Trophoblast cell (in vitro differentiated cells and primary cell): ENCODE data around the gene ZNF224.

Source experiments
- DNase-seq, 2 donors: peaks; one replicate each; pipeline ENCODE4 v3.0.0-alpha.2; 2016
- H2AFZ ChIP-seq: 2 replicates; pipeline ENCODE4 v1.6.1; 2013; ENCODE audit warnings: low read length, moderate library complexity, mild to moderate bottlenecking; ENCODE audit not compliant: insufficient read depth, poor library complexity
- H2AK5ac ChIP-seq: 2 replicates; pipeline ENCODE4 v1.6.1; 2013; ENCODE audit warnings: mild to moderate bottlenecking, low read length
- H2BK120ac ChIP-seq: 2 replicates; pipeline ENCODE4 v1.6.1; 2013; ENCODE audit warnings: low read length, mild to moderate bottlenecking, moderate library complexity; ENCODE audit not compliant: insufficient read depth, poor library complexity
- H2BK12ac ChIP-seq: 2 replicates; pipeline ENCODE4 v1.6.1; 2013; ENCODE audit warnings: mild to moderate bottlenecking, low read length, moderate library complexity
- H2BK5ac ChIP-seq: 2 replicates; pipeline ENCODE4 v1.6.1; 2013; ENCODE audit warnings: low read length, low read depth, moderate library complexity, mild to moderate bottlenecking; ENCODE audit not compliant: poor library complexity
- H3K14ac ChIP-seq: 2 replicates; pipeline ENCODE4 v1.6.1; 2013; ENCODE audit warnings: mild to moderate bottlenecking, low read length
- H3K18ac ChIP-seq: 2 replicates; pipeline ENCODE4 v1.6.1; 2013; ENCODE audit warnings: mild to moderate bottlenecking, low read length
- H3K23ac ChIP-seq: 2 replicates; pipeline ENCODE4 v1.6.1; 2013; ENCODE audit warnings: low read length
- H3K27ac ChIP-seq: 2 replicates; pipeline ENCODE4 v1.5.1; 2013; ENCODE audit warnings: low read depth, mild to moderate bottlenecking, inconsistent platforms, low read length, moderate library complexity
- H3K27me3 ChIP-seq: 2 replicates; pipeline ENCODE4 v1.6.1; 2013; ENCODE audit warnings: inconsistent platforms, mild to moderate bottlenecking, low read length, moderate library complexity; ENCODE audit not compliant: insufficient read depth
- H3K36me3 ChIP-seq, 2 experiments: 1 replicate in 1 of 2; 2 replicates in 1 of 2; pipeline ENCODE4 v1.6.1; 2013; ENCODE audit warnings: low read length in 2 of 2, mild to moderate bottlenecking in 2 of 2, moderate library complexity in 1 of 2; ENCODE audit not compliant: insufficient read depth in 2 of 2, control insufficient read depth in 1 of 2
- H3K4ac ChIP-seq: 2 replicates; pipeline ENCODE4 v1.6.1; 2013; ENCODE audit warnings: low read depth, mild to moderate bottlenecking, low read length, moderate library complexity
- H3K4me1 ChIP-seq, 2 experiments: 1 replicate in 1 of 2; 2 replicates in 1 of 2; pipeline ENCODE4 v1.6.1; 2013; ENCODE audit warnings: low read length in 2 of 2, mild to moderate bottlenecking in 2 of 2, moderate library complexity in 1 of 2; ENCODE audit not compliant: insufficient read depth in 2 of 2, control insufficient read depth in 1 of 2
- H3K4me2 ChIP-seq: 2 replicates; pipeline ENCODE4 v1.6.1; 2013; ENCODE audit warnings: inconsistent platforms, mild to moderate bottlenecking, low read length, moderate library complexity
- H3K4me3 ChIP-seq: 2 replicates; pipeline ENCODE4 v1.5.1; 2013; ENCODE audit warnings: mild to moderate bottlenecking, low read depth, low read length, inconsistent platforms
- H3K79me1 ChIP-seq: one replicate; pipeline ENCODE4 v1.6.1; 2013; ENCODE audit warnings: low read length
- H3K79me2 ChIP-seq: 2 replicates; pipeline ENCODE4 v1.6.1; 2013; ENCODE audit warnings: low read length, mild to moderate bottlenecking; ENCODE audit not compliant: control insufficient read depth, insufficient read depth, poor library complexity
- H3K9ac ChIP-seq: 2 replicates; pipeline ENCODE4 v1.6.1; 2013; ENCODE audit warnings: mild to moderate bottlenecking, low read length
- H3K9me3 ChIP-seq: 2 replicates; pipeline ENCODE4 v1.6.1; 2013; ENCODE audit warnings: low read depth, mild to moderate bottlenecking, control low read depth, inconsistent platforms, low read length; ENCODE audit not compliant: insufficient read depth
- H4K12ac ChIP-seq: 2 replicates; pipeline ENCODE4 v1.6.1; 2013; ENCODE audit warnings: low read depth, mild to moderate bottlenecking, low read length, moderate library complexity
- H4K8ac ChIP-seq: 2 replicates; pipeline ENCODE4 v1.6.1; 2013; ENCODE audit warnings: low read depth, mild to moderate bottlenecking, low read length, moderate library complexity
- H4K91ac ChIP-seq: one replicate; pipeline ENCODE4 v1.6.1; 2013; ENCODE audit warnings: low read depth, mild to moderate bottlenecking, low read length, moderate library complexity
- WGBS: extraction: QIAGEN DNeasy Blood & Tissue Kit; methylation state at CpG from one replicate; pipeline ENCODE4 v1.1.7; 2013; ENCODE audit warnings: missing lambda C conversion rate; ENCODE audit not compliant: insufficient read length, insufficient coverage; ENCODE audit errors: extremely low coverage; 5-methylcytosine and 5-hydroxymethylcytosine counted together

The ZNF224 gene

GRCh38 chr19:44069415-44069814 lies 24.7 kb upstream of the ZNF224 start:
- Histone ChIP-seq H2BK12ac (no peak overlapping the region), H4K8ac (no peak overlapping the region), H3K79me2 (no peaks in the 10 kb centered on the region), H2BK120ac (no peak overlapping the region), H3K9me3 (peaks cover 3% of the 10 kb centered on the region), H4K12ac (no peak overlapping the region), H2AK5ac (no peak overlapping the region), H3K27ac (no peak overlapping the region), H3K14ac (no peak overlapping the region), H3K4me2 (no peak overlapping the region), H3K36me3 (peaks cover 3 to 20% of the 10 kb centered on the region in 2 experiments), H3K18ac (no peak overlapping the region), H3K79me1 (peaks cover 3% of the 10 kb centered on the region), H4K91ac (no peak overlapping the region), H3K4ac (no peak overlapping the region), H3K4me3 (no peak overlapping the region), H2AFZ (no peak overlapping the region), H2BK5ac (no peak overlapping the region), H3K27me3 (no peaks in the 10 kb centered on the region), H3K4me1 (peaks cover 4 to 7% of the 10 kb centered on the region in 2 experiments), H3K9ac (no peak overlapping the region), H3K23ac (no peak overlapping the region)
- no peak for DNase-seq
- no CpG with 5 or more reads among the region's 1 CpG for WGBS

DNA sequence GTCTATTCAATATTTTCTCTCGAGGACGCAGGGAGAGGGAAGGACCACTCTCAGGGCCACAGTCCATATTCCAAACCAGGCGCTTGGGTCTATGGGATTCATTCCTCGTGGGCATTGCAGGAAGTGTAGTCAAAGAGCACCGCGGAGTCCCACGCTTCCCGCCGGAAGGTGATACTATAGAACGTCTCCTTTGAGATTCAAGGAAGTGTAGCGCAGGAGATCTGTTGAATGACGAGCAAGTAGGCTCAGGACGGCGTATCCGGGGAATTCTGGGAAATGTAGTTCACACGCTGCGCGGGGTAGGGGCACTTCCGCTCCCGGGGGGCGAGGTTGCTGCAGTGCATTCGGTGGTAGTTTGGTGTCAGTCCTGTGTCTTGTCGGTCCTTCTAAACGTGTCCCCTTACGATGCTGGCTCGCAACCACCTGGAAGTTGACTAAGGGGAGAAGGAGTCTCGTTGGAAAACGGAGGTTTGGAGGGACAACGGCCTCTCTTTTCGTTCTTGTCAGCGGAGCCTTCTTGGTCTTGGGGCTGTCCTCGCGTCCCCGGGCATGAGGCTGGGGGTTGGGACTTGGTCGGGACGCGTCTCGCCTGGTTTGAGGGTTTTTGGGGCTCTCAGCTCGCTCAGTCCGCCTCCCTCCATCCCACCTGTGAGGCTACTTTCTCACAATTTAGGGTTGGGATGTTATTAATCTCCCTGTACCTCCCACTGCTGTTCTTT lies 22.2 kb upstream of the ZNF224 start, which contains the start of gene ZNF284:
Gene ZNF284 (plus strand): TSS at position 336 of the 719 bp plus-strand sequence. CDS start 4,231 bp downstream, outside the sequence.
- Histone ChIP-seq H3K18ac (peak within 1 kb of the TSS; percentile 23), H2AK5ac (no peak within 1 kb of the TSS), H3K9ac (peak within 1 kb of the TSS; percentile 8), H2BK5ac (no peak within 1 kb of the TSS), H3K4me1 (peaks cover 4 to 7% of the 10 kb centered on the region in 2 experiments), H3K4me3 (peak within 1 kb of the TSS; percentile 80), H4K8ac (peak within 1 kb of the TSS; percentile 90), H4K12ac (peak within 1 kb of the TSS; percentile 56), H3K79me2 (no peaks in the 10 kb centered on the region), H3K9me3 (no peaks in the 10 kb centered on the region), H3K36me3 (peaks cover 0 to 2% of the 10 kb centered on the region in 2 experiments), H2BK12ac (no peak within 1 kb of the TSS), H4K91ac (no peak within 1 kb of the TSS), H3K14ac (peak within 1 kb of the TSS; percentile 37), H3K79me1 (peaks cover 3% of the 10 kb centered on the region), H2AFZ (peak within 1 kb of the TSS; percentile 77), H2BK120ac (no peak within 1 kb of the TSS), H3K4ac (no peak within 1 kb of the TSS), H3K27me3 (no peaks in the 10 kb centered on the region), H3K27ac (no peak within 1 kb of the TSS), H3K4me2 (peak within 1 kb of the TSS; percentile 92), H3K23ac (no peak within 1 kb of the TSS)
- DNase-seq = peak; percentile 84 to 92
- WGBS = no CpG with 5 or more reads among the region's 40 CpGs

DNA sequence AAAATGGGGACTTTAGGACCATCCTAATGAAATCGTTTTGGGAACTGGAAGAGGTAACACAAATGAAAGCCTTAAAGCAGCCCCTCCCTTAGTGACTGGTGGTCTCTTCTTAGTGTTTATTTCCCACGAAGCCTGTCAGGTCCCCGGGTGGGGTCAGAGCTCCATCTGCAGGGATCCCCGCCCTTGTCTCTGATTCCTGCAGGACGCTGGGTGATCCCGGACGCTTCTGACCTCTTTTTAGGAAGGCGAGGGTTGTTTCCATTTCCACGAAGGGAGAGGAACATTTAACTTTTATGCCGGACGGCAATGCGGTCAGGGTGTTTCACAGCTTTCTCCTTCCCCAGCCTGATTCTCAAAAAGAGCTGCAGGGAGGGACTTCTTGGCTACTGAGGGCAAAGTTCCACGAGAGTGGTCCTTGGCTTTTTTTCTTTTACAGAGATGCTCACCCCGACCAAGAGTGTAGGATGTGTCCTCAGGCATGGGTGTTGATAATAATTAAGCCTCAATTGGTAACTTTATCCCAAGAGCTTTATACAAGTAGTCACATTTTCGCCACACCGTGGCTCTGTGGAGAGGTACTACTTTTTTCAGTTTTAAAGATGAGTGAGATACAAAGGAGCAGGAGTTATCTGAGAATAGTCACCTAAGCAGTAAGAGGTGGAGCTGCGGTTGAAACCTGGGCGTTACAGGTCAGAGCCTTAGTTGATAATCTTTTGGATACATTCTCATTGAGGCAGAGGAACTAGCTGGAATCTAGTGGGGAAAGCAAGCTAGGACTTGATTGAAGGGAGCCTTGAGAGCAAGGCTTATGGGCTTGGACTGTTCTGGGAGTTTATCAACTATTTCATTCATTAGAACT lies 21.4 kb upstream of the ZNF224 start:
- Histone ChIP-seq H3K27me3 (no peaks in the 10 kb centered on the region), H3K9ac (no peak overlapping the region), H3K36me3 (peaks cover 0 to 2% of the 10 kb centered on the region in 2 experiments), H3K4ac (no peak overlapping the region), H3K4me1 (peaks cover 4 to 7% of the 10 kb centered on the region in 2 experiments), H3K27ac (no peak overlapping the region), H3K4me2 (peak overlapping the region; percentile 92), H2AFZ (peak overlapping the region; percentile 76), H2AK5ac (no peak overlapping the region), H3K18ac (no peak overlapping the region), H2BK5ac (no peak overlapping the region), H4K91ac (no peak overlapping the region), H4K8ac (peak overlapping the region; percentile 80), H2BK120ac (no peak overlapping the region), H4K12ac (no peak overlapping the region), H2BK12ac (no peak overlapping the region), H3K9me3 (no peaks in the 10 kb centered on the region), H3K23ac (no peak overlapping the region), H3K79me1 (peaks cover 3% of the 10 kb centered on the region), H3K79me2 (no peaks in the 10 kb centered on the region), H3K14ac (no peak overlapping the region), H3K4me3 (peak overlapping the region; percentile 80)
- no CpG with 5 or more reads among the region's 18 CpGs for WGBS
- DNase-seq = peak in 1 of 2 donors; percentile 0

DNA sequence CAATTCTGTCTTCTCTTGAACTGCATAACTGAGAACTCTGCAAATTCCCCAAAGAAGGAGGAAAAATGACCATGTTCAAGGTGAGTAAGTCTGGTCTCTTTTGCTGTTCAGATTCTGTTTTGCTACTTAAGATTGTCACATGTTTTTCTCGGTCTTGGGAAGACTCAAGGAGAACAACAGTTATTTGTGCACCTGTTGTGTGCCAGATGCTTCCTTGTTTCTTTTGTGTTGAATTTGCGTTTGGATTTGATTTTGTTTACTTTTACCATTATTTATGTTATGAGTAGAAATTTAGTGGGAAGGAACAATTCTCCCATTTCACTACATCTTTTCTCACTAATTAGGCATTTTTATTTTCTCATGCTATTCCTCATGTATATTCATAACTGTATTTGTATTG lies 17.8 kb upstream of the ZNF224 start:
- Histone ChIP-seq H3K4me3 (no peak overlapping the region), H4K91ac (no peak overlapping the region), H3K14ac (no peak overlapping the region), H3K23ac (no peak overlapping the region), H2BK12ac (no peak overlapping the region), H2AFZ (no peak overlapping the region), H2BK120ac (no peak overlapping the region), H3K4ac (no peak overlapping the region), H3K9ac (no peak overlapping the region), H3K27ac (no peak overlapping the region), H3K4me2 (no peak overlapping the region), H3K79me2 (no peaks in the 10 kb centered on the region), H3K36me3 (peaks cover 4 to 6% of the 10 kb centered on the region in 2 experiments), H3K79me1 (peaks cover 3% of the 10 kb centered on the region), H3K9me3 (no peaks in the 10 kb centered on the region), H4K12ac (no peak overlapping the region), H3K27me3 (no peaks in the 10 kb centered on the region), H3K4me1 (peaks cover 4 to 7% of the 10 kb centered on the region in 2 experiments), H3K18ac (no peak overlapping the region), H2BK5ac (no peak overlapping the region), H4K8ac (no peak overlapping the region), H2AK5ac (no peak overlapping the region)
- WGBS = no CpG with 5 or more reads among the region's 2 CpGs
- no peak for DNase-seq
